ENCODE results near the gene HMCN2.
"Not testable (repeated sequence)": the region's sequence is repeated elsewhere in the genome, so short reads cannot be mapped to it uniquely, and the experiment has no call there.

The HMCN2 gene

DNA sequence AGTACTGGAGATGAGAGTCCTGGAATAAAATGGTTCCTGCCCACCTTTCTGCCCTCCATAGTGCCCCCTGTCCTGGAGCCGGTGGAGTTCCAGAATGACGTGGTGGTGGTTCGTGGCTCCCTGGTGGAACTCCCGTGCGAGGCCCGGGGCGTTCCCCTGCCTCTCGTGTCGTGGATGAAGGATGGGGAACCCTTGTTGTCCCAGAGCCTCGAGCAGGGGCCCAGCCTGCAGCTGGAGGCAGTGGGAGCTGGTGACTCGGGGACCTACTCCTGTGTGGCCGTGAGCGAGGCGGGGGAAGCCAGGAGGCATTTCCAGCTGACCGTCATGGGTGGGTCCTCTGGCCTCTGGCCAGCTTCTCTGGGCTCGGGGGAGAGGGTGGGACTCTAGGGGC lies 128.1 kb downstream of the HMCN2 start:
- H3K4me1 ChIP-seq (ENCODE audit: insufficient read depth, low read length), result no peaks in the 10 kb centered on the region; the same call in 1 of the 2 replicates
- H3K9me3 ChIP-seq (ENCODE audit: control insufficient read depth, insufficient read depth, low read length), result no peaks in the 10 kb centered on the region
- no peak overlapping the region for H3K9ac ChIP-seq (ENCODE audit: low read depth, low read length)
- H3K36me3 ChIP-seq (ENCODE audit: insufficient read depth, low read length), result no peaks in the 10 kb centered on the region

DNA sequence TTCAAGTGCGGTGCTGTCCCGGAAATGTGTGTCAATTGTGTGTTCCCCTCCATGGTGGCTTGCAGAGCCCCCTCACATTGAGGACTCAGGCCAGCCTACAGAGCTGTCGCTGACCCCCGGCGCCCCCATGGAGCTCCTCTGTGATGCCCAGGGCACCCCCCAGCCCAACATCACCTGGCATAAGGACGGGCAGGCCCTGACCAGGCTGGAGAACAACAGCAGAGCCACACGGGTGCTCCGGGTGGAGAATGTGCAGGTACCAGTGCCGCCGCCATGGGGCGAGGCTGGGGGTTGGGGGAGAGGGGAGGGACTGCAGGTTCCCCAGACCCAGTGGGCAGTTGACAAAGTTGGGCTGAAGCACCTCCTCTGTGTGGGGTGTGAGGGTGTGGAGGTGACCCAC lies 128.8 kb downstream of the HMCN2 start:
- Histone ChIP-seq H3K9me3 (ENCODE audit: control insufficient read depth, insufficient read depth, low read length) (no peaks in the 10 kb centered on the region), H3K36me3 (ENCODE audit: insufficient read depth, low read length) (no peaks in the 10 kb centered on the region), H3K9ac (ENCODE audit: low read depth, low read length) (no peak overlapping the region), H3K4me1 (ENCODE audit: insufficient read depth, low read length) (no peaks in the 10 kb centered on the region; the same call in 1 of the 2 replicates)

DNA sequence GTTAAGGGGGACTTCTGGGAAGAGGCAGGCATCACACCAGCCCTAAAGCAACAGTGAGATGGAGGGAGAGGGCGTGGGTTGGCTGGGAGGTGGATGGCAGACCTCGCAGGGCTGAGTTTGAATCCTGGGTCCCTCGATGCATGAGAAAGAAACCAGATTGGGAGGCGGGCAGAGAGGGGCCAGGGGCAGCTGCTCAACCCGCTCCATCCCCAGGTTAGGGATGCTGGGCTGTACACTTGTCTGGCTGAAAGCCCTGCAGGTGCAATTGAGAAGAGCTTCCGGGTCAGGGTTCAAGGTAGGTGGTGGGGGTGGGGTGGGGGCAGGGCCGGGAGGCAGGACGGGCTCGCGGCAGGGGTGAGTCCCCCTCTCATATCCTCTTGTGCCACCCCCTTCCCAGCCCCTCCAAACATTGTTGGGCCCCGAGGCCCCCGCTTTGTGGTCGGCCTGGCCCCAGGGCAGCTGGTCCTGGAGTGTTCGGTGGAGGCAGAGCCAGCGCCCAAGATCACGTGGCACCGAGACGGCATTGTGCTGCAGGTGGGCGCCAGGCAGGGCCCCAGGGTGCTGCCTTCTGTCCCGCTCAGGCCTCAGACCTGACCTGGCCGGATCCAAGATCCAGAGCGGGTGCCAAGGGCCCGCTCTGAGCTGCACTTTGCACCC lies 129.4 kb downstream of the HMCN2 start:
- Histone ChIP-seq H3K9me3 (ENCODE audit: control insufficient read depth, insufficient read depth, low read length) (no peaks in the 10 kb centered on the region), H3K4me1 (ENCODE audit: insufficient read depth, low read length) (no peaks in the 10 kb centered on the region; the same call in 1 of the 2 replicates), H3K9ac (ENCODE audit: low read depth, low read length) (no peak overlapping the region), H3K36me3 (ENCODE audit: insufficient read depth, low read length) (no peaks in the 10 kb centered on the region)

DNA sequence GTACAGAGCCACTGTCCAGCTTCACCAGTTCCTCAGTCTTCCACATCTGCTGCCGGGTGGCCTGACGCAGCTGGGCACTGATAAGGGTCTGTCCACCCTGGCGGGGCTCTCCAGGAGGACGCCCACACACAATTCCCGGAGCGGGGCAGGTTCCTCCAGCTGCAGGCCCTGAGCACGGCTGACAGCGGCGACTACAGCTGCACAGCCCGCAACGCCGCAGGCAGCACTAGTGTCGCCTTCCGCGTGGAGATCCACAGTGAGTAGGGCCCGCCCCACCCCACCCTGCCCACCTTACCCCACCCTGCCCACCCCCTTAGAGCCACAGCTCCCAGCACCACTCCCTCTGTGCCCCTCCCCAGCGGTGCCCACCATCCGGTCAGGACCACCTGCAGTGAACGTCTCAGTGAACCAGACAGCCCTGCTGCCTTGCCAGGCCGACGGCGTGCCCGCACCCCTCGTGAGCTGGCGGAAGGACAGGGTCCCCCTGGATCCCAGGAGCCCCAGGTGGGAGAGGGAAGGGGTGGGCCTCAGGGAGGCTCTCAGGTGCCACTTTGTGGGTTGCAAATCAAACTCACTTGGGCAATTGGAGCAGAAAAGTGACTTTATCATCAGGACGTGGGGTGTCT lies 130.4 kb downstream of the HMCN2 start:
- H3K9me3 ChIP-seq (ENCODE audit: control insufficient read depth, insufficient read depth, low read length), result no peaks in the 10 kb centered on the region
- H3K9ac ChIP-seq (ENCODE audit: low read depth, low read length), result no peak overlapping the region
- no peaks in the 10 kb centered on the region for H3K4me1 ChIP-seq (ENCODE audit: insufficient read depth, low read length)
- no peaks in the 10 kb centered on the region for H3K36me3 ChIP-seq (ENCODE audit: insufficient read depth, low read length)

DNA sequence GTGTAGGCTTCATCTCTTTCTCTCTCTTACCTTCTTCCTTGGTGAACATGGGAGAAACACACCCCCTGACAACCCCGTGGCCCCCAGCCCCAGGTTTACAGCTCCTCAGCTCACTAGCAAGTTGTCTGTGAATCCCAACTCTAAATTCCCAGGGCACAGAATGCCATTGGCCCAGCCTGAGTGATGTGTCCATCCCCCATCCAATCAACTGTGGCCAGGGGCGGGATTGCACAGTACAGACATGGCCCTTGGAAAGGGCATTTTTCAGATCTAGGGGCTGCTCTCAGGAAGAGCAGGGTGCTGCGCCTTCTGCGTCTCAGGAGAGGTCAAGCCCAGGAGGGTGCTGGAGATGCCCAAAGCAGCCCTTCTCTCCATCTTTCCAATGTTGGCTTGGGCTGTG lies 131.0 kb downstream of the HMCN2 start:
- Histone ChIP-seq H3K4me1 (ENCODE audit: insufficient read depth, low read length) (no peaks in the 10 kb centered on the region), H3K36me3 (ENCODE audit: insufficient read depth, low read length) (no peaks in the 10 kb centered on the region), H3K9ac (ENCODE audit: low read depth, low read length) (no peak overlapping the region), H3K9me3 (ENCODE audit: control insufficient read depth, insufficient read depth, low read length) (no peaks in the 10 kb centered on the region)

DNA sequence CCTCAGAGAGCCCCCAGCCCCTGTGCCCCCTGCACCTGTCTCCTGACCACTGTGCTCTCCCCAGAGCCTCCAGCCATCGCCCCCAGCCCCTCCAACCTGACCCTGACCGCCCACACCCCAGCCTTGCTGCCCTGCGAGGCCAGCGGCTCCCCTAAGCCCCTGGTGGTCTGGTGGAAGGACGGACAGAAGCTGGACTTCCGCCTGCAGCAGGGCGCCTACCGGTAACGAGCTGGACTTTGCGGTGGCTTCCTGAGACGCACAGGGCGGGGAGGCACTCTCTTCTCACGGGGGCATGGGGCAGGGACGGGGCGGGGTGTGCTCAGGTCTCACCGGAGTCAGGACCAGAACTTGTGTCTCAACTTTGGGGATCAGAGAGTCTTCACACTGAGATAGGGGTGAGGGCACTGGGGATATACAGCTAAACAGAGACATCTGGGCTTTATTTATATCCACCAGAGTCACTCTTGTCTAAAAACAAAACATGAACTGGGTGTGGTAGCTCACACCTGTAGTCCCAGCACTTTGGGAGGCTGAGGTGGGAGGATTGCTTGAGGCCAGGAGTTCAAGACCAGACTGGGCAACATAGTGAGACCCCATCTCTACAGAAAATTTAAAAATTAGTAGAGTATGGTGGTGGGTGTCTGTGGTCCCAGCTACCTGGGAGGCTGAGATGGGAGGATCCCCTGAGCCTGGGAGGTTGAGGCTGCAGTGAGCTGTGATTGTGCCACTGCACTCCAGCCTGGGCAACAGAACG lies 133.1 kb downstream of the HMCN2 start:
- Histone ChIP-seq H3K9ac (ENCODE audit: low read depth, low read length) (no peak overlapping the region), H3K36me3 (ENCODE audit: insufficient read depth, low read length) (no peaks in the 10 kb centered on the region), H3K4me1 (ENCODE audit: insufficient read depth, low read length) (no peaks in the 10 kb centered on the region), H3K9me3 (ENCODE audit: control insufficient read depth, insufficient read depth, low read length) (no peaks in the 10 kb centered on the region)

DNA sequence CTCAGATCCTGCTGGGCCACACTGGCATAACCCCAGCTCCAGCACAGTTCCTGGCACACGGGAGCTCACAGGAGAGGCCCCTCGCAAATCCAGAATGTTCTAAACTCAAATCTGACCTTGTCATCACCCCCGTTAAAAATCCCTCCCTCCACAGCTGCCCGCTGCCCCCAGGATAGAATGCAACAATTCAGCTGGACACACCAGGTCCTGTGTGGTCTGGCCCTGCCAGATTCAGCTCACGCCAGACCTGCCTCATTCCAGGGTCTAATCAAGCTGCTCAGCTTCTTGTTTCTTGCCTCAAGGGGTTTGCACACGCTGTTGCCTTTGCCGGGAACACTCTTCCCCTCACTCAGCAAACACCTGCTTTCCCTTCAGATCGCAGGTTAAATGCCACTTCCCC lies 134.2 kb downstream of the HMCN2 start:
- no peak overlapping the region for H3K9ac ChIP-seq (ENCODE audit: low read depth, low read length)
- no peaks in the 10 kb centered on the region for H3K36me3 ChIP-seq (ENCODE audit: insufficient read depth, low read length)
- no peaks in the 10 kb centered on the region for H3K9me3 ChIP-seq (ENCODE audit: control insufficient read depth, insufficient read depth, low read length)
- no peaks in the 10 kb centered on the region for H3K4me1 ChIP-seq (ENCODE audit: insufficient read depth, low read length)

DNA sequence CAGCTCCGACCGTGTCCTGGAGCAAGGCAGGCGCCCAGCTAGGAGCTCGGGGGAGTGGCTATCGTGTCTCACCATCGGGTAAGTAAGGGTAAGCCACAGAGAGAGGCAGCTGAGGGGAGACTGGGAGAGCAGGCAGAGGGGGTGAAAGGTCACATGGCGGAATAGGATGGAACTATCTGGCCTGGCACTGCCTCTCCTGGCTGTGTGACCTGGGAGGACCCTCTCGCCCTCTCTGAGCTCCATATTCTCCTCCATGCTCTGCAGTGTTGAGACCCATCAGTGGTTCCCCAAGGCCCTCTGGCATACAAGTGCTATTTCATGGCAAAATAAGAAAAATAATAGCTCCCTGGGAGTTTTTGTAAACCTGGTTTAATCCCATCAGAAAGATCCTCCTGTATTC lies 135.3 kb downstream of the HMCN2 start:
- Histone ChIP-seq H3K36me3 (ENCODE audit: insufficient read depth, low read length) (no peaks in the 10 kb centered on the region), H3K9ac (ENCODE audit: low read depth, low read length) (no peak overlapping the region), H3K9me3 (ENCODE audit: control insufficient read depth, insufficient read depth, low read length) (no peaks in the 10 kb centered on the region), H3K4me1 (ENCODE audit: insufficient read depth, low read length) (no peaks in the 10 kb centered on the region)

DNA sequence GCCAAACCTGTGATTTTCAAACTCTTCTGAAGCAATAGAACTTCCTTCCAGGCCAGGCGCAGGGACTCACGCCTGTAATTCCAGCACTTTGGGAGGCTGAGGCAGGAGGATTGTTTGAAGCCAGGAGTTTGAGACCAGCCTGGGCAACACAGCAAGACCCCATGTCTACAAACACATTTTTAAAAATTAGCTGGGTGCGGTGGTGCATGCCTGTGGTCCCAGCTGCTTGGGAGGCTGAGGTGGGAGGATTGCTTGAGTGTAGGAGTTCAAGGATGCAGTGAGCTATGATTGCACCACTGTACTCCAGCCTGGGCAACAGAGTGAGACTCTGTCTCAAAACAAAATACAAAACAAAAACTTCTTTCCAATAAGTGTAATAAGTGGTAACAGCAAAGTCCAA lies 136.2 kb downstream of the HMCN2 start:
- not testable (repeated sequence) for H3K36me3 ChIP-seq (ENCODE audit: insufficient read depth, low read length); H3K9me3 ChIP-seq (ENCODE audit: control insufficient read depth, insufficient read depth, low read length); H3K9ac ChIP-seq (ENCODE audit: low read depth, low read length); H3K4me1 ChIP-seq (ENCODE audit: insufficient read depth, low read length)

DNA sequence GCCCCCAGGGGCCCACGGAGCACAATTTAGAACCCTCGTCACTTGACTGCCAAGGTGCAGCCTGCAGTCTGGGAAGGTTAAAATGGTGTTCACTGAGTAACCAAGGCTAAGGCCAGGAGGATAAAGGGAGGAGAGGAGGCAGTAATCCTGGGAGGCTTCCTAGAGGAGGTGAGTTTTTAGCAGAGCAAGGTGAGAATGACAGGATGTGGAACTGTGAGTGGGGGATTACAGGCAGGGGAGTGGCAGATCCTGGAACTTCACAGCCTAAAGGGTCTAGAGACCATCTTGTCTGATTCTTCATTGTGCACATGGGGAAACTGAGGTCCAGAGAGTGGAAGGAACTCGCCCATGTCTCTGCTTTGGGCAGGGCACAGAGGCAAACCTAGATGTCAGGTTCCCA lies 136.7 kb downstream of the HMCN2 start:
- Histone ChIP-seq H3K9me3 (ENCODE audit: control insufficient read depth, insufficient read depth, low read length) (no peaks in the 10 kb centered on the region), H3K9ac (ENCODE audit: low read depth, low read length) (no peak overlapping the region), H3K36me3 (ENCODE audit: insufficient read depth, low read length) (no peaks in the 10 kb centered on the region), H3K4me1 (ENCODE audit: insufficient read depth, low read length) (no peaks in the 10 kb centered on the region)

DNA sequence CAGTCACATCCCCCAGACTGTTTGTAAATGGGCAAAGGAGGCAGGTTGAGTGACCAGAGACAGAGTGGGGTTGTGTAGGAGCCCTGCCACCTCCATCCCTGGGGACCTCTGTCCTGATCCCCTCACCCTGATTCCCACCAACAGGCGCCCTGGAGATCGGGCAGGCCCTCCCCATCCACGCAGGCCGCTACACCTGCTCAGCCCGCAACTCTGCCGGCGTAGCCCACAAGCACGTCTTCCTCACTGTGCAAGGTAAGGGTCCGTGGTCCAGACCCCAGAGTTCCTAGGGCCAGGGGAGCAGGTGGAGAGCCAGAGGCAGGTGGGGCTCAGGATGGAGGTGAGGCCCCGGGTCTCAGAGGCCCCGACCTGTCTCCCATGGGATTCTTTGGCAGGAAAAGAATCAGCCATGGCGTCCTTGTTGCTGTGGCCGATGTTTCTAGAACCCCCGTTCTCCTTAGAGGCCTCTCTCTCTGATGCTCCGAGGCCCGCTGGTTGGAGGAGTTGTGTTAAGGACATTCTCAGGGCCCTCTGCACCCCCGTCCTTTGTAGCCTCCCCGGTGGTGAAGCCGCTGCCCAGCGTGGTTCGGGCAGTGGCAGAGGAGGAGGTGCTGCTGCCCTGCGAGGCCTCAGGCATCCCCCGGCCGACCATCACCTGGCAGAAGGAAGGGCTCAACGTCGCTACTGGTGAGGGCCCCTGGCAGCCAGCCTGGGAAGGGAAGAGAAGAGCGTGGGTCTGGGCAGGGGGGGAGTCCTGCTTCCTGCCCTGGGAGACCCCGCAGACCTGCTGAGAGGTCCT lies 137.3 kb downstream of the HMCN2 start:
- H3K36me3 ChIP-seq (ENCODE audit: insufficient read depth, low read length), result no peaks in the 10 kb centered on the region
- H3K9me3 ChIP-seq (ENCODE audit: control insufficient read depth, insufficient read depth, low read length), result no peaks in the 10 kb centered on the region
- no peak overlapping the region for H3K9ac ChIP-seq (ENCODE audit: low read depth, low read length)
- H3K4me1 ChIP-seq (ENCODE audit: insufficient read depth, low read length), result no peaks in the 10 kb centered on the region

DNA sequence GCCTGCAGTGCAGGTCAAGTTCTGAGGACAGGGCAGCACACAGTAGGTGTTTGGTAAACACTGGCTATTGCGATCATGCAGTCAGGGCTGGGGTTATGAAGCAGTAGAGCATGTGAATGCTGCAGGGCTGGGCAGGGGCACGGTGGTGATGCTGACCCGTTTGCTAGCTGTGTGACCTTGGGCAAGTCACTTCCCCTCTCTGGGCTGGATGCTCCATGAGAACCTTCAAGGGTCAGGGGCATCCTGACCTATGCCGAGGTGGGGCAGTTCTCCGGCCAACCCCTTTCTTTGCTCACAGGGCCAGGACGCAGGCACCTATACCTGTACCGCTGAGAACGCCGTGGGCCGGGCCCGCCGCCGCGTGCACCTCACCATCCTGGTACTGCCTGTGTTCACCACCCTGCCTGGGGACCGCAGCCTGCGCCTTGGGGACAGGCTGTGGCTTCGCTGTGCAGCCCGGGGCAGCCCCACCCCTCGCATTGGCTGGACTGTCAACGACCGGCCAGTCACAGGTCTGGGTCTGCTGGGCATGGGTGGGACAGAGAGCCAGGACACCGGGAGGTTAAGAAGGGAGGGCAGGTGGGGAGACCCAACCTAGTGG lies 140.2 kb downstream of the HMCN2 start:
- no peaks in the 10 kb centered on the region for H3K4me1 ChIP-seq (ENCODE audit: insufficient read depth, low read length)
- H3K9me3 ChIP-seq (ENCODE audit: control insufficient read depth, insufficient read depth, low read length), result 0 out of 2 replicates have a peak, but pooled peaks cover 3% of the 10 kb centered on the region
- H3K36me3 ChIP-seq (ENCODE audit: insufficient read depth, low read length), result no peaks in the 10 kb centered on the region
- H3K9ac ChIP-seq (ENCODE audit: low read depth, low read length), result no peak overlapping the region

DNA sequence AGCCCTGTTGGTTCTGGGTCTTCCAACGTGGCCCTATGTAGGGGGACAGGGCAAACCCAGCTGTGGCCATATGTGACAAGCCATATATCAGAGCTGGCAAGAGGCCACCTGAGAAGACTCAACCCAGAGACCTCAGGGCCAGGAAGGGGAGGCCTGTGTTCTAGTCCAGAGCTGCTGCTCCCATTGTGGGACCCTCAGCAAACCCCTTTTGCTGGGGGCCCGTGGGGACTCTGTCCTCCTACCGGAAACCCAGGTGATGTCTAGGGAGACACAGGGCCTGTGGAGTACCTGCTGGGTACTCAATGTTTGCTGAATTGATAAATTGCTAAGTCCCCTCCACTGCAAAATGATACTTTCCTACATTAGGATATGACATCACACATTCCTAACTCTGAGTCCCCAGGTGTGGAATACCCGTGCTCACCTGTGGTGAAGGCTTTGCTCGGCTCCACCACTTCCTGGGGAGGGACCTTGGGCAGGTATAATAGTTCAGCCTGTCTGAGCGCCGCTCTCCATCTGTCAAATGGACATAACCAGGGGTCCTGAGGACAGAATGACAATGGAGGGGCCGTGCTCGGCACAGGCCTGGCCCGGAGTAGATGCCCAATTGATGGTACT lies 140.8 kb downstream of the HMCN2 start:
- Histone ChIP-seq H3K36me3 (ENCODE audit: insufficient read depth, low read length) (no peaks in the 10 kb centered on the region), H3K4me1 (ENCODE audit: insufficient read depth, low read length) (no peaks in the 10 kb centered on the region), H3K9me3 (ENCODE audit: control insufficient read depth, insufficient read depth, low read length) (0 out of 2 replicates have a peak, but pooled peaks cover 3% of the 10 kb centered on the region), H3K9ac (ENCODE audit: low read depth, low read length) (no peak overlapping the region)

Data from ES-I3 (cell line).